NCI-H1048 (cell line): ENCODE measurements around the gene NDRG2.
"Not testable (repeated sequence)": the region's sequence is repeated elsewhere in the genome, so short reads cannot be mapped to it uniquely, and the experiment has no call there.

ENCODE experiments used
- DNase-seq: peaks from one replicate; lab custom pipeline; 2025; lab: John Stamatoyannopoulos, UW

NDRG2 gene

DNA sequence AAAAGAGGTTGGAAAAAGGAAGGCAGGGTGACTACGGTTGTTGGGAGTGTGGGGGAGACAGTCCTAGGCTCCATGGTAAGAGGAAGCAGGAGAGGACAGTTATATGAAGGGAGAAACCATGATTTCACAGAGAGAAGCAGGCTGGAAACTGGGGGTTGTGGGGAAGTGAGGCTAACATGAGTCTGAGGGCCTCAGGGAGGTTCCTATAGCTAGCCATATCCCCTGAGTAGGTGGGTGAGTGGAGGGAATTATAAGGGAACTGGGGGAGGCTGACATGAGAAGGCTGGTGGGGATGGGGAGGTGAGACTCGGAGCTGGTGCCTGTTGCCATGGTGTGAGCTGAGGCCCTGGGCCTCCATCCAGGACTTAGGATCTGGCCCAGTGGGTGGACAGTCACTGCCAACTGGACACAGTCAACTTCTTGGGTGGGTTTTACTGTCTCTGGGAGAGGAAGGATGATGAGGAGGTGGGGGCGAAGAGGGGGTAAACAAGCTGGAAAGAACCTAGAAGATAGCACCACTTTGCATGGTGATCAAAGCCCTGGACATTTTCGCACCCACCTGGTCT, 8.4 kb upstream of the NDRG2 start:
- no peak for DNase-seq

DNA sequence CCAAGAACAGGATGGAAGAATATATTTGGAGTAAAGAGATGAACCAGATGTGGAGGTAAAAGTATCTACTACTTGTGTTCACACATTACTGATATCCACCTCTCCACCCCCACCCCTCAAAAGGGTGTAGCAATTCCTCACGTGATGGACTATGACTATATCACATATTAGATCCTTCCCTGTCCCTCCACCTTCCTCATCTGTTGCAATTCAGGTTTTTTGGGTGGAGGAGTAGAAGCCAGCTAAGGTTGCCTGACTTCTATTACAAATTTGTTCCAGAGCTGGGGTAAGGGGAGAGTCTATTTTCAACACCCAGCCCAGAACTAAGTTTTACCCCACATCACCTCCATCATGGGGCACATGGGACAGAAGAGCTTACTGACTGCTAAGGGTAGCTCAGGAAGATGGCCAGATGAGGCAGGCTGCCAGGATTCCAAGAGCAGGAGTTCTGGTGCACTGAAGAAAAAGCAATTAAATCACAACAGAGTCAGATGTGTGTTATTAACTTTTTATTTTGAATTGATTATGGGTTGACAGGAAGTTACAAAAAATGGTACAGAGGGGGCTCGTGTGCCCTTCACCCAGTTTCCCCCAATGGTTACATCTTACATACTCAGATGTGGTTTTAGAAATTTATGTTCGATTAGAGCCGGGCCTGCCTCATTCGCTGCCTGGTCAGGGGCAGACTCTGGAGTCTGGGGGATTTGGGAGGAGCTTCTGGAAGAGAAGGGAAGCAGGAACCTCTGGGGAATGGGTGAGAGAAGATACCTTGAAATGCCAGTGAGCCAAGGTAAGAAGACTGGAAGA, 7.7 kb upstream of the NDRG2 start:
- DNase-seq: no peak

DNA sequence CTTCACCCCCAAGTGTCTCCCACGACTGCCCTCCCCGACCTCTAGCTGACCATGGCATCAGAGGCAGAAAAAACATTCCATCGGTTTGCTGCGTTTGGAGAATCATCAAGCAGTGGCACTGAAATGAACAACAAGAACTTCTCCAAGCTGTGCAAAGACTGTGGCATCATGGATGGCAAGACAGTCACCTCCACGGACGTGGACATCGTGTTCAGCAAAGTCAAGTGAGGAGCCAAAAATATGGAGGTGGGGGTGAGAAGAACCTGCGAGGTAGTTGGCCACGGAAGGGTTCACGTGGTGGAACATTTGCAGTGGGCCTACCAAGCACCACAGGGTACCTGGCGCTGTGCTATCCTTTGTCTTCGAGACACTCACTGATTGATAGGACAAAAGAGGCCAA, 5.7 kb upstream of the NDRG2 start:
- DNase-seq: no peak

DNA sequence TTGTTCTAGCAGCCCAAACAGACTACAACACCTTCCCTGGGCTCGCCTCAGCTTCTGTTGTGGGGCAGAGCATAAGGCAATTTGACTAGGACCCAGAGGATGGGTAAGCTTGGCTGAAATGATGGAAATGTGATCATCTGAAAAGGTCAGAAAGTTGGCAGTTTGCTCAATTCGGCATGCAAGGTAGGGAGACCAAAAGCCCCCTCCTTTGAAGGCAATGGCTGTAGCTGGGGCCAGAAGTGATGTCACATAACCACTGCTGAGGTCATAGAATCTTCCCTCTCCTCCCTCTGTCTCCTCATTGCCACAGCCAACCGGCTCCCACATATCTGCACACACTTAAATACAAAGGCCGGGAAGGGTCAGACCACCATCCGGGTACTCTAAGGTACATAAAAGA, 5.1 kb upstream of the NDRG2 start, which contains the start of gene TPPP2:
Gene TPPP2 (plus strand): TSS at position 301 of the 400 bp plus-strand sequence. CDS start 365 bp downstream, outside the sequence.
- no peak for DNase-seq

DNA sequence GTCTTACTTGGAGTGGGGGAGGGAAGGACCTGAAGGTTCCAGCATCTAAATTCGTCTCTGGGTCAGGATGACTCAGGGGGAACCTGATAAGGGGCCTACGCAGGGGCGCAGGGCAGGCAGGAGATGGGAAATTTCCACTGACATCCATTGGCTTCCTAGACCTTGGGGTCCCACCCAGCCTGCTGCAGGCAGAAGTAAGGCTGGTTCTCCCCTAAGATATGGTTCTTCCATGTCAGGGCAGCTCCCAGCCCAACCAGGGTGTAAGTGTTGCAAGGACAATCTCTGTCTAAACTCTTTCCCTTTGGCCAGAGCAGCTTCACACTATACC, 2.1 kb upstream of the NDRG2 start:
- no peak for DNase-seq

DNA sequence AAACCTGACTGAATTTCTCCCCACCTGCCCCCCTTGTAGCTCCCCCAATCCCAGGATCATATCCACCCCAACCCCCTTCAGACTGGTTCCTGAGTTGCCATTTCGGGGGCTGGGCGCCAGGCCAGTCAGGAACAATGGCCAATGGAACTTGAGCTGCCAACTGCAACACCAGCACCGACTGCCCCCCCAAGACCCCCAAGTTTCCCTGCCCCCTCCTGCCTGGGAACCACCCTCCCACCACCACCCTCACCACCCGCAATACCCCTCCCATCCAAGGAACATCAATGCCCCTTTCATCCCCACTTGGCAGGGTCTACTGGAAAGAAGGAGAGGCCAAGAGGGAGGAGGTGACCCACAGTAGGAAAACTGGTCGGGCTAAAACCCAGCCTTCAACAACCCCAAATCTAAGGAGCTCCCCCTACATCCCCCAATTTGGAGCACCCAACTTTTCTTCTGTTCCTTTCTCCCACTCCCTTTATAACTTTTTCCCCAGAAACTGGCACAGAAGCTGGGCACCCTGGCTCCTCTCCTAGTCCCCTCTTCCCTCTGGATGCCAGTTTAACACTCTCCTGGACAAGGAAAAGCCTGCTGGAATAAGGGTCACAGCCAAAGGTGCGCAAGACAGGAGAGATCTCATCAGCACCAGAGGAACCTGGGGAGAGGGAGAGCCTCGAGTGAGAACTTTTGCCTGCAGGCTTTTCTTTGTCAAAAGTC, 1.6 kb upstream of the NDRG2 start:
- no peak for DNase-seq

DNA sequence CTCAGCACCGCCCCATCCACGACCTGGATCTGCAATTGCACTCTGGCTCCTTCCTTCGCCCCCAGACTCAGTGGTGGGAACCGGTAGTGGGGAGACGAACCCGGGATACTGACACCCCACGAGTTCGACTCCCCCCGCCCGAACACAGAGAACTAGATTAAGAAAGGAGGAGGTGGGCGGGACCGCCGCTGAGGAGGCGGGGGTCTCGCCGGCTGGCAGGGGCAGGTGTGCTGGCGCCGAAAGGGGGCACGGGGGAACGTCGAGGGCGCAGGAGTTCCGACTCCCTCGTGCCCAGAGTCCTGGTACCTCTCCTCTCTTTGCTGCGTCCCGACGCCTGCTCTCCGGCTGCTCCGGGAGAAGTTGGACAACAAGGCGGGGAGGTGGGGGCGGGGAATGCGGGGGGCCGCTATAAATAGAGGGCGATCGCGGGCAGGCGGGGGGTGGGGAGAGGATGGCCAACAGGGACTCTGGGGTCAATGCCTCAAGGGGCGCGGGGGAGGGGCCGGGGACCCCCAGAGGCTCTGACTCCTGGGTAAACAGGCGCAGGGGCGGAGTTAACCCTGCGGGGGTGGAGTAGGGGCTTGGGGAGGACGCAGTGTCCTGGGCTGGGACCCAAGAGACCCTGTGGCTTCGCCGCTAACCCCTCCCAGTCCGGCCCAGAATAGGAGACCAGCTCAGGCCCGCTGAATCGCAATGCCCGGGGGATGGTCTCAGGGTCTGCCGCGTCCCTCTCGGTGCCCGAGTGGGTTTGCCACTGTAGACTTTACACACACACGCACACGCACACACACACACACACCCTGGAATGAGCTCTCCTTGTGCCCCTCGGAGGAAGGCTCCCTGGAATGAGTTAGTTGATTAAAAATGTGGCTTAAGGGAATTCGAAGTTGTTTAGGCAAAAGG, 761 bp upstream of the NDRG2 start:
- DNase-seq: no peak

DNA sequence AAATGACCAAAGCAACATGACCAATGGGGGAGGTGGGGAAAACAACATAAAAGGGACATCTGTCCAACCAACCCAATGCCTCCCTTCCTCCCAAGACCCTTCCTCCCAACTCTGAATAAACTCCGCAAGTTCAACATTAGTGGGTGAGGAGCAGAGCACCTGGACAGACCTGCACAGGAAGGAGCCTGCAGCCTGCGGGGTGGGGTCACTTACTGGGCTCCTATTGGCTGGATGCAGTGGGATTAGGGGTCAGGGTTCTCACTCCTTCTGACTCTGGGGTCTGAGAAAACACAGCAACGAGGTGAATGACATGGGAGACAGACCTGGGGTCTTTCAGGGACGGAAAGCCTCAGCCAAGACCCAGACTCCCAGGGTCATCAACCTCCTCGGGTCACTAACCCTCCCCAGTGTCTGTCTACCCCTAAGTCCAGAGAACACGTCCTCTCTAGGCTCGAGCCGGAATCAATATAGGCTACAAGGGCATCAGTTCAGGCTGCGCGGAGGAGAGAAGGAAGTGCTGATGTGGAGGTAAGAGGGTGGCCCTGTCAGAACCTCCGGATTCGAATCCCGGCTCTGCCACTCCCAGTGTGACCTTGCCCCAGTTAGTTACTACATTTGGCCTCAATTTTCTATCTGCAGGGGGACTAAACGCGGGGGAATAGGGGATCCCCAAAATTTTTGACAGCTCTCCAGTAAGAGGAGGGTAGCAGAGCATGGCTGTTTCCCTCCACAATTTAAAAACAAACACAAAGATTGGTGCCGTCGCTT, 860 bp downstream of the NDRG2 start:
- DNase-seq: no peak

DNA sequence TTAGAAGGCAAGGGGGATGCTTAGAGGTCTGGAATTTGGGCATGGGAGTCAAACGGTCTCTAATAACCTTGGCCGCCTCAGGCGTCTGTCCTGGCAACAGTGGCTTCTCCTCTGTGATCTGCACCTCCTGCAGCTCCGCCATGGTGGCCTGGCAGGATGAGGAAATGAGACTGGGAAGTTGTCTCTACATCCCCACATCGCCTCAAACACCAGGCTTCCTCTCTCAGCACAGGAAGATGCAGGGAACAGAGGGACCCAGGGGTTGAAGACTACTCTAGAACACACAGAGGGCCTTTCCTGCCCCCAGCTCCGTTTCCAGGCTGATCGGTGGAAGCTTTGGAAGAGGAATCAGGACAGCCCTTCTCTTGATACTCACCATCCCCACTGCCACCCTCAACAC, 1.7 kb downstream of the NDRG2 start:
- DNase-seq: no peak

DNA sequence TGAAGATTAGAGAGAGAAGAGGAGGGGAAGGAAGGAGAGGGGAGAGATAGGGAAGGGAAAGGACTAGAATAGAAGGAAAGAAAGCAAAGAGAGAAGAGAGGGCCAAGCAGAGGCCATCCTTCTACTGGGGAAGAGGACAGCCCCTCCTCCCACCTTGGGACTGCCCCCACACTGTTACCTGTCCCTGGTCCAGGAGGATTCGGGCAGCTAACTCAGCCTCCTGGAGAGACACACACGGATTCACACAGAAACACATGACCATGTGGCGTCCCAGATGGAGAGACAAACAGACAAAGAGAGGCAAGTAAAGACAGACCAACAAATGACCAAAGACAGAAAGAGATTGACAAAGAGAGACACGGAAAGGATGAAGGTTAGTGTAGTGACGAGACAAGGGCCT, 2.2 kb downstream of the NDRG2 start:
- no peak for DNase-seq

DNA sequence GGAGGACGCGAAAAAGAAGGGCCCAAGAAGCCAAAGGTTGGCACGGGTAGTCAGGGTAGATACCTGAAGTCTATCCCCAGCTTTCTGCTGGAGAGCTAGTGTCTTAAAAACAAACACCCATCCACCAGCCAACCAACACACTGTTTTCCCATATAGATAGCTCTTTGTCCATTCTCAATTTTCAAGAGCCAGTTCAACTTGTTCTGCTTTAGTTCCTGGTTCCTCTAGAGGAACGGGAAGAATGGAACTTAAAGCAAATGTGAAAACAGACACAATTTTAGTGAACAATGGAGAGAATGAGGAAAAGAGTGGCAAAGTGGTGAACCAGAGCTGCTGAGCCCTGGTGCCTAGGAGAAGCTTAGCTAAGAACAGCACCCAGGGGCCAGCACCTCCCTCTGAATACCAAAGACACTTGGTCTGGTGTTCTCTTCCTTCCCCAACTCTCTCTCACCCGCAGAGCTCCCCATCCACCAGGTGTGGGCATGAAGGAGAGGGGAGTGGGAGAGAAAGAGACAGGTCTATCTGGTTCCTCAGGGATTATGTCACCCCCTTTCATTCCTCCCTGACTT, 3.8 kb downstream of the NDRG2 start:
- DNase-seq: no peak

DNA sequence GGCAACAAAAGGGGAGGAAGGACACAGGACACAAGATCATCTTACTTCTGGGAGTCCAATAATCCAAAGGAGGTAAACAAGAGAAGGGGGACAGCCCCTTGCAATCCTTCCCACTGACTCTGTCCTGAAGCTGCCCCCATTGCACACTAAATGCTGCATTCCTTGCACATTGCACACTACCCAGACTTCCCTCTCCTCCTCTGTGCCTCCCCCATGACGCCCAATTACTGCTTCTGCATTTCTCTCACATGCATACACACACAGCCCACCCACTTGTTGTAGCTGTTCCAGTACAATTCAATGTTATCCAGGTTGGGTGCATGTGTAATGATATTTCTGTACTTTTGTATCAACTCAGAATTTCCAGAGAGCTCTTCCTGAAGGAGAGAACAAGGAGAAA, 5.5 kb downstream of the NDRG2 start:
- DNase-seq: no peak

DNA sequence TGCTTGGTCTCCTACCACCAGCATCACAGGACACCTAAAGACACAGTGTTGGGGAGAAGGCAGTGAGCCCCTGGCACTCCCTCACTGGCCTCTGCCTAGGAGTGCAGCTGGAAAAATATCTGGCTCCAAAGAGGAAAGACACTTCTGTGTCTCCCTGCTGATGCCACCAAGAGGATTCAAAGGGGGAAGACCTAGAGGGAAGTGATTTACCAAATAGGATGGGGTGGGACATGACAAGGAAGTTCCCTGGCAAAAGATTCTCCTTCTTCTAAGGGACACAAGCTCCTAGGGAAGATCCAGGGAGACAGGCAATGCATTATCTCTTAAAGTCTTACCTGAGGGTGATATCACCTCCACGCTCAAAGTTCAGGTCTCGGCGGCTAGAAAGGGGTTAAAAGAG, 6.1 kb downstream of the NDRG2 start:
- DNase-seq: no peak

DNA sequence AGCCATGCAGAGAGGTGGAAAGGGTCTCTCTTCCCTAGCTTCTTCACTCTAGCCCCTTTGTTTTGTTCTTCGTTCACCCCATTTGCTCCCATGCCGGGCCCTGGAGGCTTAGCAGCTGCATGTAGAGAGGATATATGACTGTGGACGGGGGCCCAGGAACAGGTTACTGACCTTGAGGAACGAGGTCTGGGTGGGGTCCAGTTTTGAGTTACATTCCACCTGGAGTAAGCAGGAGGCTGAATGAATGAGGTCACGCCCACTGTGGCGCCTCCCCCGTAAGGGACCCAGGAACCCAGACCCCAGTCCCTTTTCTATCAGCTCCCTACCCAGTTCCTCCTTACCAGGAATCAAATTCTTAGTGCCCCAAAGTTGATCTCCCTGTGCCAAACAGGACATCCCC, 6.6 kb downstream of the NDRG2 start:
- DNase-seq: no peak

DNA sequence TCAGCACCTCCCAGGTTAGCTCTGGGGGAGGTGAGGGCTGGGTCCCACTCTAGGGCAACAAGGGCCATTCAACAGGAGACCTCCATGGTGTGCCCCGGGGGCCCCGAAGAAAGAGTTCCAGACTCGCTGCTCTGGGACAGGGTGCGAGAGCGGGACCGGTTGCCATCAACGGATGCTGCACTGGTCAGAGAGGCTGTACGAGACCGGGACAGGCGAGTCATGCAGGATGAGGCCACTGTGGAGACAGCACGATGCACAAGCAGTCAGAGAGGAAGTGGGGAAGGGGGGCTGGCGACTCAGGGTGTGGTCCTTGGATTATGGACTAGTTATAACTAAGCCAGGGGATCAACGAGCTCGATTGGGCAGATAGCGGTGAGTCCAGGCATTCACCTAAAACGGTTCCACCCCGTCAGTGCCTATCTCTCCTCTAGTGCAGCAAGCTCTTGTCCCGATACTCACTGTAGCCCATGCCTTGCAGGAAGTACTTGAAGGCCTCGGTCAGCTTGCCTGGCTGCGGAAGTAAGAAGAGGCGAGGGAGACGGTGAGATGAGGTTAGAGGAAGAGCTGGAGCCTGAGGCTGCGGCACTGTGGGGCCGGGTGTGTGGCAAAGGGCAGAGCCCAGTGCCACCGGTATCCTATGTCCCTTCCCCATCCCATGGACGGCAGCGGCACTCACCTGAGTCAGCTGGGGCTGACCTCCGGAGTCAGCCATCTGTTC, 7.2 kb downstream of the NDRG2 start:
- no peak for DNase-seq

DNA sequence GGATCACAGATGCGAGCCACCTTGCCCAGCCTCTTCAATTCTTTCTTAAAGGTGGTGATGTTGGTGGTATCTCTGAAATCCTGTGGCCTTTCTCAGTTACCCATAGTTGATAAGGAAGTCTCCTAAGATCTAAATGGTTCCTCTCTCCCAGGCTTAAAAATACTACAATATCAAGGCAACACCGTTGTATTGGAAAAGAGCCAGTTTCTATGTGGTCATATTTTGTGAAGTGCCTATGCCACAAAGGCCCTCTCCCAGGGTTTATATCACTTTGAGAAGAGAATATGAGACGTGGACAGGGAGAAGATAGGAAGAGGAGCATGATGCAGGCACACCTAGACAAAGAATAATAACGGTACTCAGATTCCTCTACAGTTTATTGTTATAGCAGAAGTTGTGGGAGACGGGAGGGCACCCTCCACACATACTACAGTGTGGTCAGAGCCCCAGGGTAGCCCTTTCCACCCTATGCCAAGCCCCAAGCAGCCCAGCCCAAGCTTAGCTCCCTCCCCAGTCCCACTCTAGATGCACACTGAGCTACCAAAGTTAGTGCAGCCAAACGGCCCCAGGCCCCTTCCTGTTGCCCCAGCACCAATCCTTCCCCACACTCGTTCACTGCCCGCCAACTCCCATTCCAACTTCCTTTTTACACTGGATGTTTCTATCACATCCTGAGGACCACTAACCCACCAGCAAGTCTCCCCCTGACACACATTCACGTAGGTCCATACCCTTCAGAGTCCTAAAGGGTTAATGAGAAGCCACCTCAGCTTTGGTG, 8.3 kb downstream of the NDRG2 start:
- DNase-seq: no peak

DNA sequence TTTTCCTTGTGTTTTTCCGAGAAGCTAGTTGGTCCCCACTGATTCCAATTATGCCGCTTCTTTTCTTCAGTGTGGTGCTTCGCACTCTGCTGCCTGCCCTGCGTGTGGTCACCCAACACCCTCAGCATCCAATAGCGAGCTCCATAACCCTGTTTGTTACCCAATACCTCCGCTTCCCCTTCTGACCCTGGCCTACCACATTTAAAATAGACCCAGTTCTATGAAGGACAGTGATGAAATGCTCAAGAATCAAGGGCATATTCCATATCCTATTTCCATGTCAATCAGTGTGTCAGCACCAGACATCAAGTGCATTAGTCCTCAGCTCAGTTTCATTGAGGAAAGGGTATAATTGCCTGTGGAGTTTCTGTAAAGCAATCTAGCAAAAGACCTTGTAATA, 9.5 kb downstream of the NDRG2 start:
- DNase-seq: no peak

DNA sequence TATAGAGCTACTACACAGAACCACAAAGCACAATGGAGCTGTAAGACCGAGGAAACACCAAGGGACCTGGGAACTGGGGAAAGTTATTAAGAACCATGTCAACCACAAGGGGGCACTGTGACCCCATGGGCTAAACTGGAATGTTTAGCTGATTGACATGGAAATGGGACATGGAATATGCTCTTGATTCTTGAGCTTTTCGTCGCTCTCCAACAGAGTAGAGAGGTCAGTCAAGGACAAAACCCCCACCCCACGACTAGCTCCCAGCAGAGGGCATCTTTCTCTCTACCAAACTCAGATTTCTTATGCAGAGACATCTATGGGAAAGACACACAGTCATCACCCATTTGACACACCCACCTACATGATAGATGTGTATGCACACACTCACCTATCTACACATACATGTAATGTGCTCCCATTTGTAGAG, 10.1 kb downstream of the NDRG2 start:
- peak; percentile 56 for DNase-seq

DNA sequence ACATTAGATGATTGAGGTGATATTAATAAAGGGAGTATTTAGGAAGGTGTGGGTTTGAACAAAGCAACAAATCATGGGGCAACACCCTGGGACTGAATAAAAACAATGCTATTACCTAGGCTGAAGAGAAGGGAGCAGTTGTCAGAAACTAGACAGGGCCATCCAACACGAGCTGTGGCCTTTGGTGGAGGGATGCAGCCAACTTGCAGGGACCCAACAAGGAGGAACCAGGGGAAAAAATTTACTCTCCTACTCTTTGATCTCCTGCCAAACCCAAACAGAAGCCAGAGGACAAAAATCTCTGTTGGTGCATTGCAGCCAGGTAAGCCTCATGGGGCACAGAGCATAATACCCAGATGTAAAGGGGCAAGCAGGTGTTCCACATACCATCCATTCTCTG, 13.7 kb downstream of the NDRG2 start:
- DNase-seq: no peak

DNA sequence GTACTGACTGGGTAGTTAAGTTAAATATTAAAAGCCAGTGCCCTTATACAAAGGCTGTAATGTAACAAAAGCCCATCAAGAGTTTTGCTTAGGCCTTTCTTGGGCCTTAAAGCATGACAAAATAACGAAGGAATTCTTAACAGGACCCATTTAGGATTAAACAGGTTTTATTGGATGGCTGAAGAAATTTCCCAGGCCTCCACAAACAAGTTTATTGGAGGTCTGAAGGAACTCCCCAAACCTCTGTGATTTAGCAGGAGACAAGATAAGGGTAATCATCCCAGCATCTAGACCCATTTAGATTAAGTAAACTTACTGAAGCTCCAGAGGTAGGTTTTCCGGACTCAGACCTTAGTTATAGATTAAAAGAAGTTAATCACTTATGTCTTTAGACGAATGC, 15.1 kb downstream of the NDRG2 start:
- not testable (repeated sequence) for DNase-seq
